ENCODE measurements around the gene ZC3HAV1. TPM values are rescaled to one million over a fixed set of nuclear protein-coding genes. Genes with fewer than 3 reads are reported as not detected.
"Not testable (repeated sequence)": the region's sequence is repeated elsewhere in the genome, so short reads cannot be mapped to it uniquely, and the experiment has no call there.

ZC3HAV1 gene
- total RNA-seq, 1 donor from 2014 or later = 20.7 TPM

DNA sequence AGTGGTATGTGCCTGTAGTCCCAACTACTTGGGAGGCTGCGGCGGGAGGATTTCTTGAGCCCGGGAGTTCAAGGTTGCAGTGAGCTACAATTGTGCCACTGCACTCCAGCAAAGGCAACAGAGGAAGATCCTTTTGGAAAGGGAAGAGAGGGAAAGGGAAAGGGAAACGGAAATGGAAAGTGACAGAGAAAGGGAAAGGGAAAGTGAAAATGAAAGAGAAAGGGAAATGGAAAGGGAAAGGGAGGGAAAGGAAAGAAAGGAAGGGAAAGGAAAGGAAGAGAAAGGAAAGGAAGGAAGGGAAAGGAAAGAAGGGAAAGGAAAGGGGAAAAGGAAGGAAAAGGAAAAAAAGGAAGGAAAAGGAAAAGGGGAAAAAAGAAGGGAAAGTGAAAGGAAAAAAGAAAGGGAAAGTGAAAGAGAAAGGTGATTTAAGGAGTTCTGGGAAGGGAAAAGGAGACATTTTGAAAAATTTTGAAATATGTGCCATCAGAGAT is 2.3 kb upstream of the ZC3HAV1 start:
- no peak overlapping the region for H3K4me3 Mint-ChIP-seq
- H3K27me3 Mint-ChIP-seq = peaks cover 48% of the 10 kb centered on the region
- TF ChIP-seq CTCF (conservative IDR thresholded peaks at IDR 0.05) = no peak

GRCh38 chr7:139111147-139111546 is 1.6 kb upstream of the ZC3HAV1 start:
- Mint-ChIP-seq H3K4me1 (ENCODE audit: unreplicated experiment) (peaks cover 12% of the 10 kb centered on the region), H3K9me3 (no peaks in the 10 kb centered on the region), H3K4me3 (peak overlapping the region; percentile 62), H3K27ac (no peak overlapping the region), H3K27me3 (peaks cover 48% of the 10 kb centered on the region), H3K36me3 (no peaks in the 10 kb centered on the region)
- no peak for TF ChIP-seq CTCF (conservative IDR thresholded peaks at IDR 0.05)
- DNase-seq (ENCODE audit: extremely low spot score, unreplicated experiment) = no peak

More for the DNA sequence above, 2.3 kb upstream of the ZC3HAV1 start:
- Mint-ChIP-seq H3K36me3 (no peaks in the 10 kb centered on the region), H3K4me1 (ENCODE audit: unreplicated experiment) (peaks cover 12% of the 10 kb centered on the region), H3K9me3 (no peaks in the 10 kb centered on the region), H3K27ac (no peak overlapping the region)
- DNase-seq (ENCODE audit: extremely low spot score, unreplicated experiment) = no peak

DNA sequence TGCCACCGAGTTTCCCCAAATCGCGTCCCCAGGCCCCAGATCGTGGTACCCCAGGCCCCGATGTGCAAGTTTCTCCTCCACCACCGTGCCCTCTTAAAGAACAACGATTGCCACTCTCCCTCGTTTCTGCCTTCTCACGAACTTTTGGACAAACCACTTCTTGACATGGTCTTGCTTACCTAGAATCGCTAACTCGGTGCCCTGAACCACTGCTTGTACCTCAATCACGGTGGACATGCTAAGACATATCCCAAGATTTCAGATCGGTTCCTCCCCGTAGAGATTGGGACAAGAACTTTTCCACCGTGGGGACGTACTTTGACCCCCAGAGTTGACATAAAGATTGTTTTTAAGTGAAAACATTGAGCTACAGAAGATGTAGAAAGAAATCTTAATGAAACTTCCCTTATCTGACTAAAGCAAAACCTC is 477 bp upstream of the ZC3HAV1 start:
- peak overlapping the region; percentile 94 for H3K4me3 Mint-ChIP-seq
- DNase-seq (ENCODE audit: extremely low spot score, unreplicated experiment) = no peak
- H3K27me3 Mint-ChIP-seq = peaks cover 44% of the 10 kb centered on the region
- H3K36me3 Mint-ChIP-seq = no peaks in the 10 kb centered on the region
- H3K4me1 Mint-ChIP-seq (ENCODE audit: unreplicated experiment) = peaks cover 12% of the 10 kb centered on the region
- no peaks in the 10 kb centered on the region for H3K9me3 Mint-ChIP-seq
- TF ChIP-seq CTCF (conservative IDR thresholded peaks at IDR 0.05) = no peak
- H3K27ac Mint-ChIP-seq = peak overlapping the region; percentile 72

DNA sequence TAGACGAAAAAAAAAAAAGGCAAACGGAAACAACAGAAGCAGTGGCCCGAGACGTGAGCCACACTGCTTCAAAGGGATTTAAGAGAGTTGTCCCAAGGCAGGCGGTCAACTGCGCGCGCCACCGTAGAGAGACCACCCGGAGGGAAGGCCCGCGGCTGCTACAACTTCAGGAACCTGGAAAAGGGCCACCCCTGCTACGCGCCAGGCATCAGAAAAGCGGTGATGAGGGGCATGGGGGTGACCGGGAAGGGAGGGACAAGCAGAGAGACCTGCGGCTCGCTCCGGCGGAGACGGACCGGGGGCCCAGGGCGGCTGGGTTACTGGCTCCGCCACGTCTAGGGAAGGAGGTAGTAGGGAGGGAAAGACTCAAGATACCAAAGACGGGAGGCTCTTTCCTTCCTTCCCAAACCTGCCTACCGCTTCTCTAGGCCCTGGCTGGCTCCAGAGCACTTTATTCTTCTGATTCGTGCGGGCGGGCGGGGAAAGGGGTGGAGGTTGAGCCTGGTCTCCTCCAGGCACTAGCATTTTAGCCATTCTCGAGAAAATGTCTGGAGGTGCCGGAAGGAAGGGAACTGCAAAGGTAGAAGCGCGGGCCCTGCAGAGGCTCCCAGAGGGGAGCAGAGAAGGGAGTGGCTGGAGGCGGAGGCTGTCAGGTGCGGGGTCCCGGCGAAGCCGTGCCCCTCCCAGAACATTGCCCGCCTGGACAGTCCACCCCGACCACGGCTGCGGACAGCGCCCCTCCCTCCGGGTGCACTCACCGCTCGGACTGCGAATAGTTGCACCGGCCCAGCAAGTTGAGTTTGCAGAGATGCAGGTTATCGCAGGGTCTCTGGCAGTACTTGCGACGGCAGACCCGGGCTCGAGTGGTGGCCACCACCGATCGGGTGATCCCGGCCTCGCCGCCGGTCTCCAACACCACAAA is 993 bp downstream of the ZC3HAV1 start:
- peak; percentile 68 for DNase-seq (ENCODE audit: extremely low spot score, unreplicated experiment)
- Mint-ChIP-seq H3K4me1 (ENCODE audit: unreplicated experiment) (peaks cover 12% of the 10 kb centered on the region), H3K9me3 (no peaks in the 10 kb centered on the region), H3K27me3 (peaks cover 37% of the 10 kb centered on the region), H3K4me3 (peak overlapping the region; percentile 94), H3K27ac (peak overlapping the region; percentile 83), H3K36me3 (no peaks in the 10 kb centered on the region)
- no peak for TF ChIP-seq CTCF (conservative IDR thresholded peaks at IDR 0.05)

DNA sequence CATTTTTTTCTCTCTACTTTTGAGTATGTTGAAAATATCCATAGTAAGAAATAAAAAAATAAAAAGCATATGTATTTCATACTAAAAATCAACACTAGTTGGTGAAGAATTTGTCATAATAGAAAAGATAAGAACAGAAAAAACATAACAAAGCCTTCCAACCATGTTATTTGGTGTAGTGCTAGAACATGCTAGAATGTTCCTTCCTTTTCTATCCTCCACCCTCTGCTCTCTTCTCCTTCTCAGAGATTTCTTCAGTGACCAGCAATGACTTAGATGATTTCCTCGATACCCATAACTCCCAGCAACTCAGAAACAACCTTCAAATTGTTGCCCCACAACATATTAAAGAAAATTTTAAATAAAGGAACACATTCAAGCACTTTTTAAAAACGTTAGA is 2.6 kb downstream of the ZC3HAV1 start:
- Mint-ChIP-seq H3K9me3 (no peaks in the 10 kb centered on the region), H3K4me3 (peak overlapping the region; percentile 94), H3K27ac (no peak overlapping the region), H3K27me3 (peaks cover 31% of the 10 kb centered on the region), H3K4me1 (ENCODE audit: unreplicated experiment) (peaks cover 12% of the 10 kb centered on the region), H3K36me3 (no peaks in the 10 kb centered on the region)
- DNase-seq (ENCODE audit: extremely low spot score, unreplicated experiment) = no peak
- no peak for TF ChIP-seq CTCF (conservative IDR thresholded peaks at IDR 0.05)

DNA sequence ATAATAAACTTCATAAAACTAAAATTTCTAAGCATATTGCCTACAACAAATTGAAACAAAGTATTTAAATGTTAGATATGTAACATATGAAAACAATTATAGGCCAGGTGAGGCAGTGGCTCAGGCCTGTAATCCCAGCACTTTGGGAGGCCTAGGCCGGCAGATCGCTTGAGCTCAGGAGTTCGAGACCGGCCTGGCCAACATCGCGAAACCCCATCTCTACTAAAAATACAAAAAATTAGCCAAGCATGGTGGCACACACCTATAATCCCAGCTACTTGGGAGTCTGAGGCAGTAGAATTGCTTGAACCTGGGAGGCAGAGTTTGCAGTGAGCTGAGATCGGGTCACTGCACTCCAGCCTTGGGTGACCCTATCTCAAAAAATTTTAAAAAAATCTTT is 3.3 kb downstream of the ZC3HAV1 start:
- not testable (repeated sequence) for H3K27ac Mint-ChIP-seq; DNase-seq (ENCODE audit: extremely low spot score, unreplicated experiment); H3K36me3 Mint-ChIP-seq; H3K9me3 Mint-ChIP-seq
- Mint-ChIP-seq H3K27me3 (peaks cover 25% of the 10 kb centered on the region), H3K4me3 (peak overlapping the region; percentile 55), H3K4me1 (ENCODE audit: unreplicated experiment) (peaks cover 12% of the 10 kb centered on the region)
